Activated T-helper 1 cell treated with anti-CD3 and anti-CD28 coated beads, Interleukin-12 subunit alpha, Interleukin-12 subunit beta, Interleukin-2, Interleukin-4 antibody, amounts not matched to agents 30 ng/mL and 10 ng/mL and 1 ng/mL, durations not matched to agents 14 hours and 24 hours and 36 hours (primary cell): ENCODE results near the gene ELF2. TPM values are rescaled to one million over a fixed set of nuclear protein-coding genes. Genes with fewer than 3 reads are reported as not detected.
A peak's percentile ranks its signal among the peaks of the same experiment; 100 is the strongest.
"Not testable (repeated sequence)": the region's sequence is repeated elsewhere in the genome, so short reads cannot be mapped to it uniquely, and the experiment has no call there.

ENCODE experiments used
- DNase-seq: peaks from one replicate; pipeline ENCODE4 v3.0.0; 2021; ENCODE audit warnings: low spot score
- H3K27ac Mint-ChIP-seq: one replicate; pipeline ENCODE4 v1.8.0; 2021; ENCODE audit warnings: mild to moderate bottlenecking, mixed read lengths
- H3K27me3 Mint-ChIP-seq: one replicate; pipeline ENCODE4 v1.8.0; 2022; ENCODE audit warnings: mild to moderate bottlenecking, moderate library complexity, mixed read lengths; ENCODE audit not compliant: insufficient read depth
- H3K36me3 Mint-ChIP-seq: one replicate; pipeline ENCODE4 v1.8.0; 2021; ENCODE audit warnings: low read depth, mixed read lengths
- H3K4me1 Mint-ChIP-seq: one replicate; pipeline ENCODE4 v1.8.0; 2021; ENCODE audit warnings: low read depth, mixed read lengths
- H3K4me3 Mint-ChIP-seq: one replicate; pipeline ENCODE4 v1.8.0; 2021; ENCODE audit warnings: mild to moderate bottlenecking, moderate library complexity, mixed read lengths
- H3K9me3 Mint-ChIP-seq: one replicate; pipeline ENCODE4 v1.8.0; 2021; ENCODE audit warnings: mixed read lengths
- intact Hi-C: fragments of 100-400 bp; cut with micrococcal nuclease; formaldehyde crosslinking; loops from one replicate; pipeline ENCODE4 v1.15.1; 2024
- total RNA-seq: library from RNA; stranded (reverse); gene quantifications from 2 replicates; pipeline ENCODE4 v1.2.3, GENCODE V29; 2022

The ELF2 gene
- total RNA-seq, result 26.3 and 29.3 TPM in 2 replicates

DNA sequence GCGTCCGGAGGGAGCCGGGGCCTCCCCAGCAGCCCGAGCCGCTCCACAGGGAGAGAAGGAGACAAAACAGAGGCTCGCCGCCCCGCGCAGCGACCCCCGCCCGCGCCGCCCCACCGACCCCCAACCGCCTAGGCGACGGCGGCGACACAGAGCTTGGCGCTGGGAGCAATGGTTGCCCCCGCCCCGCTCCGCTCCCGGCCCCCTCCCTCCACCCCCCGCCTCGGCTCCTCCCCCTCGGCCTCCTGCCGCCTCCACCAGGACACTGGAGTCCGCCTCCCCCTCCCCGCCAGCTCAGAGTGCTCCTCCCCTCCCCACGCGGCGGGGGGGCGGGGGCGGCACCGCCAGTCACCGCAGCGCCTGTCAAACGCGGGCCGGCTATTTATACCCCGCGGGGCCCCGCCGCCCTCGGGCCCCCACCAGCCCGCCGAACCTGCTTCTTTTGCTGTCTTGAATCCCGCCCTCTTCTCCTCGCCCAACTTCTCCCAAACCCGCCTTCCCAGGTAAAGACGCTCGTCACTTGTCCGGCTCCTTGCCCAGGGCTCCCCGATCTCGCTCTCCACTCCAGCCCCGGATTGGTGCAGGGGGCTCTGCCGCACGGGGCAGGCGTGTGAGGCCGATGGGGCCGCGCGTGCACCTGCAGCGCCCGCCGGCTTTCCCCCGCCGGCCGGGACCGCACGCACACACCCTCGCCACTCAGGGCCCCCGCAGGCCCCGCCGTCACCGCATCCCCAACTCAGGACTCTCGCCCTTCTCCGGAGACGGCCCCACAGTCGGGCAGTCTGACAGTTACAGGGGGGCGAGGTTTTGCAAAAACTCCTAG is at the start of gene ELF2:
Gene ELF2, minus strand, starts transcription at position 170 of the 820 bp plus-strand sequence. CDS start 39,517 bp downstream, outside the sequence.
- Mint-ChIP-seq H3K27ac (peak within 1 kb of the TSS; percentile 91), H3K4me1 (peaks cover 38% of the 10 kb centered on the region), H3K36me3 (no peaks in the 10 kb centered on the region), H3K9me3 (no peaks in the 10 kb centered on the region), H3K27me3 (peaks cover 48% of the 10 kb centered on the region), H3K4me3 (peak within 1 kb of the TSS; percentile 93)
- intact Hi-C loops, result loop anchor here (1.0 to 5.0 kb wide), 10 partner anchors 52 to 1195 kb away; partner anchors contain the start of genes SCOC, SETD7 and SLC7A11
- DNase-seq, result peak; percentile 89

DNA sequence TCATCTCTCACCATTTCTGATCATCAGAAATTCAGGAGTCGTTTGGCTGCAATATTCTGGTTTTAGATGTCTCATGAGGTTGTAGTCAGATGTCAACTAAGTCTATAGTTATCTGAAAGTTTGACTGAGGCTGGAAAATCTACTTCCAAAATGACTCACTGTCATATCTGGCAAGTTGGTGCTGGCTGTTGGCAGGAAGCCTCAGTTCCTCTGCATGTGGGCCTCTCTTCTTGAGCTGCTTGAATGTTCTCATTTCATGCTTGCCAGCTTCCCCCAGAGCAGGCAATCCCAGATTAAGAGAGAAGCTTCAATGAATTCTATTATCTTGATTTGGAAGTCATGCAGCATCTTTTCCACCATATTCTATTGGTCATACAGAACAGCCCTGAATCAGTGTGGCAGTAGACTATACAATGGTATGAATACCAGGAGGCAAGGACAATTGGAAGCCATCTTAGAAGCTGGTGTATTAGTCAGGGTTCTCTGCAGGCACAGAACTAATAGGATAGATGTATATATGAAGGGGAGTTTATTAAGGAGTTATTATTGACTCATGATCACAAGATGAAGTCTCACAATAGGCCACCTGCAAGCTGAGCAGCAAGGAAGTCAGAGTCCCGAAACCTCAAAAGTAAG is 46.8 kb upstream of the ELF2 start:
- Mint-ChIP-seq H3K27ac (peak overlapping the region; percentile 7), H3K9me3 (no peaks in the 10 kb centered on the region), H3K4me1 (peaks cover 16% of the 10 kb centered on the region)

DNA sequence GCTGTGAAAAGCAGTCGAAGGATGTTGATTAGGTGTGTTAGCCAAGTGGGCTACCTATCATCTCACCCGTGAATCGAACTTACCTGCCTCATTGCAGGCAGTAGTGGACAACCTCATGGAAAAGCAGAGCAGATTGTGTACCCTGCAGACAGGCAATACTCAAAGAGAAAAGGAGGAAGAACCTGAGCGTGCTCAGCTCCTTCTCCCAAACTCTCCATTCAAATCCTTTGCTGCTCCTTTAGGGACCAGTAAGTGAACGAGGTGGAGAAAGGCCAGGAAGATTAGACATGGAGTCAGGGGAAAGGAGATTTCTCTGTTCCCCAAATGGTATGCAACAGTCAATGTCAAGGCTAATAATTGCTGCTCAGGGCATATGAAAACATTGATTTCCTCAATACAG is 45.2 kb upstream of the ELF2 start:
- peaks cover 16% of the 10 kb centered on the region for H3K4me1 Mint-ChIP-seq
- no peaks in the 10 kb centered on the region for H3K36me3 Mint-ChIP-seq
- H3K9me3 Mint-ChIP-seq, result no peaks in the 10 kb centered on the region
- H3K27ac Mint-ChIP-seq, result no peak overlapping the region
- intact Hi-C loops, result no loop called here
- peaks cover 3% of the 10 kb centered on the region for H3K27me3 Mint-ChIP-seq
- no peak for DNase-seq
- H3K4me3 Mint-ChIP-seq, result no peak overlapping the region

More for the DNA sequence above, 46.8 kb upstream of the ELF2 start:
- H3K4me3 Mint-ChIP-seq, result no peak overlapping the region
- DNase-seq, result no peak
- H3K36me3 Mint-ChIP-seq, result no peaks in the 10 kb centered on the region
- H3K27me3 Mint-ChIP-seq, result no peaks in the 10 kb centered on the region
- intact Hi-C loops, result no loop called here

DNA sequence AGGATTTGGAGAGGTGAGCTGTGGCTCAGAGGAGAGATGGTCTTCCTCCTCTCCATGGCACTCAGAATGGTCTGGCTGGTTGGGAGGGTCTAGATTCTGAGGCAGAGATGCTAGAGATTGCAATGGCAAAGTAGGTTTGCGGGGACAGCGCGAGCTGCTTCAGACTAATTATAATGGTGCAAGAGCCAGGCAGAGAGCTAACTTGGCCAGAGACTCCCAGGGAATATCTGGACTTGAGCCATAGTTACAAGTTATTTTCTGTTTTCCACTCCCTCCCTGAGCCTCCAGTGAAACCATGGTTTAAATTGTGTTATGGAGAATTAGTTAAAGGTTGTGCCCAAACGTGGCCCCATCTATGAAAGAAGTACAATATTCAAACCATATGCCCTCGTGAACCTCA is 44.7 kb upstream of the ELF2 start:
- Mint-ChIP-seq H3K9me3 (no peaks in the 10 kb centered on the region), H3K27me3 (peaks cover 3% of the 10 kb centered on the region), H3K36me3 (no peaks in the 10 kb centered on the region), H3K4me1 (peaks cover 16% of the 10 kb centered on the region), H3K27ac (no peak overlapping the region), H3K4me3 (no peak overlapping the region)
- intact Hi-C loops, result no loop called here
- no peak for DNase-seq

DNA sequence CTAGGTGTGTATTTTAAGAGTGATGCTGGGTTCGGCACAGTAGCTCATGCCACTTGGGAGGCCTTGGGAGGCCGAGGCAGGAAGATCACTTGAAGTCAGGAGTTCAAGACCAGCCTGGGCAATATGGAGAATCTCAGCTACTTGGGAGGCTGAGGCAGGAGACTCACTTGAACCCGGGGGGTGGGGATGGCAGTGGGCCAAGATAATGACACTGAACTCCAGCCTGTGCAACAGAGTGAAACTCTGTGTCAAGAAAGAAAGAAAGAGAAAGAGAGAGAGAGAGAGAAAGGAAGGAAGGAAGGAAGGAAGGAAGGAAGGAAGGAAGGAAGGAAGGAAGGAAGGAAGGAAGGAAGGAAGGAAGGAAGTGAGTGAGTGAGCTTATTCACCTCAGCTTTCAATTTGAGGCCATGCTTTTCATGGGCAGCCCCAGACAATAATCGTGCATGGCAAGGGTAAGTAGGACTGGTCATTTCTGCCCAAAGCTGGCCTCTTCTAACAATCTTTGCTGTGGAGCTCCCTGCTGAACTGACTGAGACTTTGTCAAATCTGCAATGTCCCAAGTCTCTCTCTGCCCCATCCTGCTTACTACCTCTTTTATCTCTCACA is 42.5 kb upstream of the ELF2 start:
- intact Hi-C loops, result no loop called here
- H3K27me3 Mint-ChIP-seq, result peaks cover 3% of the 10 kb centered on the region
- peaks cover 16% of the 10 kb centered on the region for H3K4me1 Mint-ChIP-seq
- no peaks in the 10 kb centered on the region for H3K9me3 Mint-ChIP-seq
- no peak overlapping the region for H3K27ac Mint-ChIP-seq
- no peak for DNase-seq
- no peaks in the 10 kb centered on the region for H3K36me3 Mint-ChIP-seq
- H3K4me3 Mint-ChIP-seq, result no peak overlapping the region

DNA sequence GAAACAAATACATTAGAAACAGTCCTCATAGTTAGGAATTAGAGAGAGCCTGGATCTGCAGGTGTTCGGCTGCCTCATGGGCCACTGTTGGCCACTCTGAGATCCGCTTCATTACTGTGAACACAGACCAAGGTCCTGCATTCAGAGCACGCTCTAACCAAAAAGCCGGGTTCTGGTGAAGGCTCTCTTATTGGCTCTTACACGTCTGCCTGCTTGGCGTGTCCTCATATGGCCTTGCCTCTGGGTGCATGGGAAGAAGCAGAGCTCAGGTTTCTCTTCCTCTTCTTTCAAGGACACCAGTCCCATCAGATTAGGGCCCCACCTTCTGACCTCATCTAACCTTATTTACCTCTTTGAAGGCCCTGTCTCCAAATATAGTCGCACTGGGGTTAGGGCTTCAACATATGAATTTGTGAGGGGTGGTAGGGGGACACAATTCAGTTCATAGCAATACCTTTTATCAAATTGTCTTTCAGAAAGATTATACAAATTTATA is 37.1 kb upstream of the ELF2 start:
- H3K9me3 Mint-ChIP-seq, result no peaks in the 10 kb centered on the region
- intact Hi-C loops, result no loop called here
- H3K36me3 Mint-ChIP-seq, result no peaks in the 10 kb centered on the region
- H3K27me3 Mint-ChIP-seq, result peaks cover 3% of the 10 kb centered on the region
- no peaks in the 10 kb centered on the region for H3K4me1 Mint-ChIP-seq
- DNase-seq, result no peak
- H3K4me3 Mint-ChIP-seq, result no peak overlapping the region
- H3K27ac Mint-ChIP-seq, result no peak overlapping the region

DNA sequence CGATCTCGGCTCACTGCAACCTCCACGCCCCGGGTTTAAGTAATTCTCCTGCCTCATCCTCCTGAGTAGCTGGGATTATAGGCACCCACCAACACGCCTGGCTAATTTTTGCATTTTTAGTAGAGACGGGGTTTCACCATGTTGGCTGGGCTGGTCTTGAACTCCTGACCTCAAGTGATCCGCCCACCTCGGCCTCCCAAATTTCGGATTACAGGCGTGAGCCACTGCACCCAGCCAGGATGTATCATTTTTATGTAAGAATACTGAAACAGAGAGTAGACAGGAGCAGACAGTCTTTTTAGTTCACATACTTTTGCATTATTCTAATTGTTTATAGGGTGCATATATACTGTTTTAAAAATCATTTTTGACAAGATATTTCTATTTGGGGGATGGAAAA is 36.6 kb upstream of the ELF2 start:
- intact Hi-C loops, DNase-seq, H3K27ac Mint-ChIP-seq, H3K9me3 Mint-ChIP-seq, H3K36me3 Mint-ChIP-seq, H3K4me1 Mint-ChIP-seq, H3K27me3 Mint-ChIP-seq, H3K4me3 Mint-ChIP-seq: not testable (repeated sequence)

DNA sequence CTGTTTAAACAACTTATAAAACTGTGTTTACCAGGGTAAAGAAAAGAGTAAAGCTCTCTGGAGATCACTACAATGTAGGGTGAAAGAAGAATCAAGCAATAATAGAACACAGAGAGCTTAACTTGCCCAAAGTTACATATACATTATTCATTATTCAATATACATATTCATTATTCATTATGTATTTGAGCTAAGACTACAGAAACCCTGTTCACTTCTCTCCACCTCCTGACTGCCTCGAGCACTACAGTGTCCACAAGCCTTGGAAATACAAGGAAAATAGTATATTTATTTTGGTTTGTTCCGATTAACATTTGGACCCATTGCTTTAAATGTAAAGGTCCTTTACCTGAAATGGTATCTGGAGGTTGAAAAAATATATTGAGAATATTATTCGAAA is 35.9 kb upstream of the ELF2 start:
- intact Hi-C loops, result no loop called here
- H3K4me1 Mint-ChIP-seq, result no peaks in the 10 kb centered on the region
- no peaks in the 10 kb centered on the region for H3K9me3 Mint-ChIP-seq
- no peaks in the 10 kb centered on the region for H3K36me3 Mint-ChIP-seq
- H3K4me3 Mint-ChIP-seq, result no peak overlapping the region
- no peak for DNase-seq
- H3K27me3 Mint-ChIP-seq, result peaks cover 3% of the 10 kb centered on the region
- no peak overlapping the region for H3K27ac Mint-ChIP-seq

DNA sequence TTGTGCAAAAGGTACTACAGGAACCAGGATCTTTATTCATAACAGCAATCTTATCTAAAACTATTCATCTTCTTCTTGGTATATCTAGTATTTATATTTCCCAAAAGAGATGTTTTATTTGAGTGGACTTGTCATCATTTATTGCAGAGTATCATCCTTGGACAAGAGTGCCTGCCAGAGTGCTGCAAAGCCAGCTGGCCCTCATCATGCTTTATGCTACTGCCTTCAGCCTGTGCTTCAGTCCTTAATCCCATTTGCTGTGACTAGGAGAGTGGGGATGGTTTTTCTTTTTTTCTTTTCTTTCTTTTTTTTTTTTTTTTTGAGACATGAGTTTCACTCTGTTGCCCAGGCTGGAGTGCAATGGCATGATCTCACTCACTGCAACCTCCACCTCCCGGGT is 33.5 kb upstream of the ELF2 start:
- Mint-ChIP-seq H3K4me3 (no peak overlapping the region), H3K9me3 (no peaks in the 10 kb centered on the region), H3K4me1 (no peaks in the 10 kb centered on the region), H3K27me3 (peaks cover 3% of the 10 kb centered on the region), H3K36me3 (no peaks in the 10 kb centered on the region), H3K27ac (no peak overlapping the region)
- DNase-seq, result no peak
- intact Hi-C loops, result no loop called here

DNA sequence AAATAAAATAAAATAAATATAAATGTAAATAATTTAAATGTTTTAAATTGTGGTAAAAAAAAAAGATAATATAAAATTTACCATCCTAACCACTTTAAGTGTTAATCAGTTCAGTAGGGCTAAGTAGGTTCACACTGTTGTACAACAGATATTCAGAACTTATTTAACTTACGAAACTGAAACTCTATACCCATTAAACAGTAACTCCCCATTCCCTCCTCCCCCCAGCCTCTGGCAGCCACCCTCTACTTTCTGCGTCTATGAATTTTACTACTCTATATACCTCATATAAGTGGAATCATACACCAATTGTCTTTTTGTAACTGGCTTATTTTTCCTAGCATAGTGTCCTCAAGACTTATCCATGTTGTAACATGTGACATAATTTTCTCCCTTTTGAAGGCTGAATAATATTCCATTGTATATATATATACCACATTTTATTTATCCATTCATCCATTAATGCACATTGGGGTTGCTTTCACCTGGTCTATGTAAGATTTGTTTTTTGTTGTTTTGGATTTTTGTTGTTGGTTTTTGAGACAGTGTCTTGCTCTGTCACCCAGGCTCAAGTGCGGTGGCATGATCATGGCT is 32.5 kb upstream of the ELF2 start:
- no peaks in the 10 kb centered on the region for H3K4me1 Mint-ChIP-seq
- H3K27me3 Mint-ChIP-seq, result peaks cover 3% of the 10 kb centered on the region
- no peak overlapping the region for H3K27ac Mint-ChIP-seq
- H3K4me3 Mint-ChIP-seq, result no peak overlapping the region
- intact Hi-C loops, result no loop called here
- no peaks in the 10 kb centered on the region for H3K36me3 Mint-ChIP-seq
- H3K9me3 Mint-ChIP-seq, result no peaks in the 10 kb centered on the region
- no peak for DNase-seq

DNA sequence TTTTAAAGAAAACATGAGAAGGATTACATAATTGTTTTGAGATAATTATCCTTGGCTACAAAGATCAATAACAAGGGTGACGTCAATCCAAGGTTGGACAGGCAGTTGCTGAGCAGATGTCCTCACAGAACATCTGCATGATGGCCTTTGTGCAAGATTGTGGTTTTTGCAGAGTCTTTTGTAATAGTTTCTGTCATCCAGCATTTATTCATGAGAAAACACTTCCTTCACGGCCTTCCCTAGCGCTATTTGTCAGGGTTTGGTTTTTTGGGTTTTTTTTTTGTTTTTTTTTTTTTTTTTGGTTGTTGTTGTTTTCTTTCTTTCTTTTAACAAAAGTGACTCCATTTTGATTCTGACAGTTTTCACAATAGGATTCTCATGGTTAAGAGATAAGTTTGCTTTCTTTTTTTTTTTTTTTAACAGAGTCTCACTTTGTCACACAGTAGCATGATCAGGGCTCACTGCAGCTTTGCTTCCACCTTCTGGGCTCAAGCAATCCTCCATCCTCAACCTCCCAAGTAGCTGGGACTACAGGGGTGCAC is 31.5 kb upstream of the ELF2 start:
- H3K27me3 Mint-ChIP-seq, result peaks cover 3% of the 10 kb centered on the region
- H3K4me1 Mint-ChIP-seq, result no peaks in the 10 kb centered on the region
- intact Hi-C loops, result no loop called here
- H3K9me3 Mint-ChIP-seq, result no peaks in the 10 kb centered on the region
- no peak for DNase-seq
- H3K36me3 Mint-ChIP-seq, result no peaks in the 10 kb centered on the region
- H3K27ac Mint-ChIP-seq, result no peak overlapping the region
- H3K4me3 Mint-ChIP-seq, result no peak overlapping the region

DNA sequence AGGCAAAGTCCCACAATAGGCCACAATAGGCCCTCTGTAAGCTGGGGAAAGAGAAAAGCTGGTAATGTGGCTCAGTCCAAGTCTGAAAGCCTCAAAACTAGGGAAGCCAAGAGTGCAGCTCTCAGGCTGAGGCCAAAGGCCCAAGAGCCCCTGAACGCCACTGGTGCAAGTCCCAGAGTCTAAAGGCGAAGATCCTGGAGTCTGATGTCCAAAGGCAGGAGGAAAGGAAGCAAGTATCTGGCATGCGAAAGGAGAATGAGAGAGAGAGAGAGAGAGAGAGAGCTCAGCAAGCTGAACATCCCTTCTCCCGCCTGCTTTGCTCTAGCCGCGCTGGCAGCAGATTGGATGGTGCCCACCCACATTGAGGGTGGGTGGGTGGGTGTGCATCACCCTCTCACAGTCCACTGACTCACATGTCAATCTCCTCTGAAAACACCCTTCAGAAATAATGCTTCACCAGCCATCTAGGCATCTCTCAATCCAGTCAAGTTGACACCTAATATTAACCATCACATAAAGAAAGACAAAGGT is 30.9 kb upstream of the ELF2 start:
- intact Hi-C loops, result no loop called here
- Mint-ChIP-seq H3K9me3 (no peaks in the 10 kb centered on the region), H3K27me3 (peaks cover 3% of the 10 kb centered on the region), H3K27ac (no peak overlapping the region), H3K4me3 (no peak overlapping the region), H3K36me3 (no peaks in the 10 kb centered on the region), H3K4me1 (no peaks in the 10 kb centered on the region)
- no peak for DNase-seq
